ENCODE data around the gene LPAR2. TPM values are rescaled to one million over a fixed set of nuclear protein-coding genes. Genes with fewer than 3 reads are reported as not detected.

LPAR2 gene
- total RNA-seq, 1 donor from 2014 or later, result 0.51 TPM

DNA sequence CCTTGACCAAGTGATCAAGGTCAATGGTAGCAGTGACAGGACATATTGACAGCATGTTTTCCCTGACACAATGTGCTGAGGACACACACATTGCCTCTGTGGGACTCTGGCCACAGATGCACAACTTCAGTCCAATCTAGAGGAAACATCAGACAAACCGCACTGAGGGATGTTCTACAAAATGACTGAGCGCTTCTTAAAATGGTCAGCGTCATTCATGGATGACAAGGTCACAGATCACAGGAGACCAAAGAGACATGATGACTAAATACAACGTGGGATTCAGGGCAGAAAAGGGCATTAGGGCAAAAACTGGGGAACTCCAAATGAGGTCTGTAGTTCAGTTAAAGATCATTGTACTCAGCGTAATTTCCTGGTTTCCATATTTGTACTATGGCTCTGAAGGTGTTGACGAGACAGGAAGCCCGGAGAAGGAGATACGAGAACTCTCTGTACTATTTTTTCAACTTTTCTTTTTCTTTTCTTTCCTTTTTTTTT lies 30.2 kb downstream of the LPAR2 start:
- peak; percentile 11 for DNase-seq (ENCODE audit: low read depth in 2 of 2)

DNA sequence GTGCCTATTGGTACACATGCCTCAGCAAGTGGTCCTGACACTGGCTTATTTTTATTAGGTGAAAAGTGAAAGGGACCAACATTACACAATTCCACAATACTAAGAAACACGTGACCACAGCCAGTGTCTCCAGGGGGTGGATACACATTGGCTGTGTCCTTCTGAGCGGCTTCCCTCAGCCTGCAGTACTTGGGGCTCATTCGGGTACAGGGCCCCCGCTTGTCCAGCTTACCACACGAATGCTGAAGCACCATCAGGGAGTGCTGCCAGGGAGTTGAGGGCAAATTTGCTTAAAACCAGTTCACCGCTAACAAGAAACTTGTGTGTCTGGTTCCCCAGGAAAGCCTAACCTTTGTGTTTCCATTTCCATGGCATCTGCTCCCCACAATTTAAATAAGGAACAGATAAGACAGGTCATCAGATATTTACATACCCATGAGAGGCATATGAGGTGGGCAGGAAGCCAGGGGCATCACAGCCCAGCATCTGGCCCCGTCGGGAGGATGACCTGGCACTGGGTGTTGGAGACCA lies 32.8 kb downstream of the LPAR2 start:
- DNase-seq (ENCODE audit: low read depth in 2 of 2), result no peak

DNA sequence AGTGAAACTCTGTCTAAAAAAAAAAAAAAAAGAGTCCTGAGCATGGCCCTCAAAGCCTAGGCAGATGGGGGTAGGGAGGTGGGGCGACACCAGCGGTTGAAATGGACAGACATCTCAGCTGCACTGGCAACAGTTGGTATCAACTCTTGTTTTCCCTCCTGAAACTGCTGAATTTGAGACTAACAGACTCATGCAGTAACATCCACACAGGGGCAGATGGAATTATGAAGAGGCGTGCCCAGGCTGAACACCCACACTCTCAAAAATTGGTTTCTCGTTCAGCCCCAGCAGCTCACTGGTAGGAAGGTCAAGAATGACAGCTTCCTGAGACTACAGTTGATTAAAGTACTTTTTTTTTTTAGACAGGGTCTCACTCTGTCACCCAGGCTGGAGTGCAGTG lies 33.6 kb downstream of the LPAR2 start:
- no peak for DNase-seq (ENCODE audit: low read depth in 2 of 2)

DNA sequence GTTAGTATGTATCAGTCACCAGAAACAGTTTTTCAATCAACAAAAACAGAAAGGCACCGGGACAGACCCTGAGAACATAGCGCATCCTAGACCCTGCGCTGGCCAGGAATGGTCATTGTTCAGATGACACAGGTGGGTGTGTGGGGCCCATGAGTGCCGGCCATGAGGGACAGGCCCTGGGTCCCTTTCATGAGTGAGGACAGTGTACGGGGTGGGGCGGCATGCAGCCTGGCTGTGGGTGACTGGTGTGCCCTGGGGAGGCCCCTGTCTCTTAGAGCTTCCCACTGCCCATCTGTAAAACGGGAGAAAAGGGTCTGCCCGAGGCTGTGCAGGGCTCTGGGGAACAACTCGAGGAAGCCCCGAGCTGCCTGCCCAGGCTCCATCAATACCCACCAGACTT lies 35.3 kb downstream of the LPAR2 start:
- no peak for DNase-seq (ENCODE audit: low read depth in 2 of 2)

DNA sequence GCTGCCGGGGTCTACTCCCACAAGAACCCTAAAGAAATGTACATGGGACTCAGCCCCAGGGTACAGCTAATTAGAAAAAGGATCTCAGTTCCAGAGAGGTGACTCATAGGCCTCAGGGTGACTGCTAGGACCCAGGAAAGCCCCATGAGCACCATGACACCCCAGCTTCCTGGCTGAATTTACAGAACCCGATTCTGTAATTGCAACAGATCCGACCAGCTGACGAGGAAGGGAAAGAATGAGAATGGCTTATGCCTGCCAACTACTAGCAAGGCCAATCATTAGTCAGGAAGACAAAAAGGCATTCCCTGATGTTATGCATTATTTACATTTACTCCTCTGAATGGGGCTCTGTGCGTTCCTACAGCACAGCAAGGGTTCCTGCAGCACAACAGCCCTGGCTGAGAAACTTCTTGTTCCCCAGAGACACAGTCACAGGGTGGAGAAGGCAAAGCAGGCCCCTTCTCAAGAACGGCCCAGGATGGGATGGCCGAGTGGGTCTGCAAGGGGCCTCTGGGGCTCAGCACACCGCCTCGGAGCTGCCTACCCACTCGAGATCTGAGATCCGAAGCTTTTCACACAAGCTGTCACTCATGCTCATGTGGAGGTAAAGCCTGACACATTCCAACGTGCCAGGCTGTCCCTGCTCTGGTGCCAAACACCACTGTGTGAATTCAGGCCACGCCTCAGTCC lies 36.7 kb downstream of the LPAR2 start:
- DNase-seq (ENCODE audit: low read depth in 2 of 2), result no peak

DNA sequence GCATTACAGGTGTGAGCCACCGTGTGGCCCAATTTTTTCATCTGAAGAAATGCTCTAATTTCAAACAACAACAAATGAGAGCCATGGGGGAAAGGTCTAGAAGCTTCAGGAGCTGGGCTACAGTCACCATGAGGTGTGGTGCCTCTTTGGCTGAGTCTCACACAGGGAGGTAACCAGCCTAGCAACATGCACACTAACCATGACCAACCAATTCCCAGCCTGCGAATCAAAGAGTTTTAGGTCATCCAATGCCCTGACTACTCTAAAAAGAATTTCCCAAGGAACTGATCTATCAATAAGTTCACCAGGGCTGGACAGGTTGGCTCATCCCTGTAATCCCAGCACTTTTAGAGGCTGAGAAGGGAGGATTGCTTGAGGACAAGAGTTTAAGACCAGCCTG lies 39.5 kb downstream of the LPAR2 start:
- no peak for DNase-seq (ENCODE audit: low read depth in 2 of 2)

DNA sequence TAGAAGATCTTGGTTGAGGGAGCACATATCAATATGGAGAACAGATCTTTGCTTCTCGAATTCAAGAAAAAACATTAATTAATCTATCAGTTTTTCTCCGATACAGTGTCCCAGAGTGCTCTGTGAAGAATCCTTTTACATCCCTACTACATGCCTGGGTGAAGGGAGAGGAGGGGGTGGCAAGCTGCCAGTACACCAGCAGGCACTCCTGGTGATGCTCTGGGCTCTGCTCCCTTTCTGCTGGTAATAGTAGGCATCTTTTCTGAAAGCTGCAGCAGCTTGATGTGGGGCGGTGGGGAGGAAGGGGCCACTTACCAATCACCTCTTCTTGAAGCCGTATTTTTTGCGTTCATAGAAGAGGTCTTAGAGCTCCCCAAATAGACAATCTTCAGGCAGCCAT lies 40.2 kb downstream of the LPAR2 start:
- DNase-seq (ENCODE audit: low read depth in 2 of 2), result no peak

DNA sequence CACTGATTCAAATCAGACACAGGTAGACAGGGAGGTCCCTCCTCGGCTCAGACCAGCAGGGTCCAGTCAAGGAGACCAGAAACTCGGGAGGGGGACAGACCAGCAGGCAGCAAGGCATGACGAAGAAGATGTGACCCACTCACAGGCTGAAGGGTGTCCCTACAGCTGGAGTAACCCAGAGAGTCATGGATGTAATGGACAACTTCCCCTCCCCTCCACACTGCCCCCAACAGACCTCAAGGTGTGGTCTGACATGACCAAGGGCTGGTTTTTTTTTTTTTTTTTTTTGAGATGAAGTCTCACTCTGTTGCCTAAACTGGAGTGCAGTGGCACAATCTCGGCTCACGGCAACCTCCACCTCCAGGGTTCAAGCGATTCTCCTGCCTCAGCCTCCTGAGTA lies 43.7 kb downstream of the LPAR2 start:
- no peak for DNase-seq (ENCODE audit: low read depth in 2 of 2)

DNA sequence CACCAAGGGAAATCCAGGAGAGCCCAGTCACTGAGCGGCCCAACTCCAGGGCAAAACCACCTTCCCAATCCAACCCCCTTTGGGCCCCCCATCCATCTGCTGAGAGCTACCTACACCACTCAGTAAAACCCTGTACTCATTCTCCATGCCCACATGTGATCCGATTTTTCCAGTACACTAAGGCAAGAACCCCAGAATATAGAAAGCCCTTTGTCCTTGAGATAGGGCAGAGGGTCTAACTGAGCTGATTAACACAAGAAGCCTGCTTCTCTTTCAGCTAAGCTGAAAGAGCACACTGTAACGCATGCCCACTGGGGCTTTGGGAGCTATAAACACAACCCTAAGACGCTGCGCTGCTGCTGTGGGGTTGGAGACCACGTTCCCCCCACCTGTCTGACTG lies 45.5 kb downstream of the LPAR2 start:
- no peak for DNase-seq (ENCODE audit: low read depth in 2 of 2)

DNA sequence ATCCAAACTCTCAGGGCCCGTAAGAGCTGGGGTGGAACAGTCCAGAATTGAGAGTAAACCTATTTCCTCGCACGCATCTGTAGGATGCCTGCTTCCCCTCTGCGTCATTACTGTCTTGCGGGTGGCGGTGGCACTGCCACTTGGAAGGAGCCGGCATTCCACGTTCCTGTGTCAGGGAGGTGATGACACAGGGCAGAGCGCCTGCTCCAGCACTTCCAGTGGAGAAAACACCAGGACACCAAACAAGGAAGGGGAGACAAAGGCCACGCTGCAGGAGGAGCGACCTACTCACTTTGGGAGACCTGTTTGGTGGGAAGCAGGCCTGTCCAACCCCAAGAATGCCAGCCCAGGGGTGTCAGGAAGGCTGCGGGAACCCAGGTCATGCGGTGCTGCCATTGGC lies 46.6 kb downstream of the LPAR2 start:
- no peak for DNase-seq (ENCODE audit: low read depth in 2 of 2)

DNA sequence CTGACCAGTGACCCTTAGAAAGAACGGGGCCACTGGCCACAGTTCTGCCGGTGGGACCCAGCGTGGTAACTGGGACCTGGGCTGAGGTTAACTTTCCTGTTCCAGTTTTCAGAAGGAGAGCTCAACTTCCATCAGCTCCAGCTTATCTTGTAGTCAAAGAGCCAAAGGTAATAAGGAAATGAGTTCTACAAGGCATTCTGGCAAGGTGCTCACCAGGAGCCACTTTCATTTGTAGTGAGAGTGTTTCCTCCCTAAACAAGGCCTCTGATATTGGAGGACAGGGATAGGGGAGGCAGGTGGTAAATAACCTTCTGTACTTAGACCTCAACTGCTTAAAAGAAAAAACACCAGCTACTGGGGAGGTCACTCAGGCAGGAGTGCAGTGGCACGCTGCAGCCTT lies 47.6 kb downstream of the LPAR2 start:
- no peak for DNase-seq (ENCODE audit: low read depth in 2 of 2)

DNA sequence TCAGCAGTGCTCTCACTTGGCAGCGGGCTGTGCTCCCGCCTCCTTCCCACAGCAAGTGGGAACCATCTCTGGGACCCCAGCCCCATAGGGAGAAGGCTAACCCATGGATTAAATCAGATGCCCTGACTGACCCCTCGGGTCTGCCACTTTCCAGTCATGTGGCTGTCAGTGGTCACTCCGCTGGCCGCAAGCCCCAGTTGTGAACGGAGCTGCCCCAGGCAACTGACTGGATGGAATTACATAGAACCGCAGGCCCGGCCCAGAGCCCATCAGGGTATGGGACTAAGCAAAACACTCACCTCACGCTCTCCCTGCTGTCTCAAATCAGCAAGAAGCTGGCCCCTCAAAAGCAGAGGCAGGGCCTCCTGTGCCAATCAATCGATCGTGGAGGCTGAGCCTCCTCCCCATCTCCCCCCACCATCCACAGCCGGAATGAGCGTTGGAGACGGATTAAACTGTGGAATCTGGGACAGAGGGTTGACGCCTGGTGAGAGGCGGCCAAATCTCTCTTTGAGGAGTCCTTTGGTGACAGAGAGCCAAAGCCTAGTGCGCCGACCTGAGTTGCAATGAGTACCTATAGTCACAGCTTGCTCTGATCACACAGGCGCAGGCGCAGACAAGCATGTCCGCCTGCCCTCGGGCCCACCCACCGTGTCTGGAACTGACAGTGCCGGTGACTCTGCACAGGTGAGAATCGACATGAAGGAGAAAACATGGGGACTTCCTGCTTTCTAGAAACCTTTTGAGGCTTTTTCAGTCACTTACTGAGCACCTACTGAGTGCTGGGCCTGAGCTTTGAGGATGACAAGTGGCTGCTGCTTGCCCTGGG lies 48.3 kb downstream of the LPAR2 start:
- DNase-seq (ENCODE audit: low read depth in 2 of 2), result no peak

DNA sequence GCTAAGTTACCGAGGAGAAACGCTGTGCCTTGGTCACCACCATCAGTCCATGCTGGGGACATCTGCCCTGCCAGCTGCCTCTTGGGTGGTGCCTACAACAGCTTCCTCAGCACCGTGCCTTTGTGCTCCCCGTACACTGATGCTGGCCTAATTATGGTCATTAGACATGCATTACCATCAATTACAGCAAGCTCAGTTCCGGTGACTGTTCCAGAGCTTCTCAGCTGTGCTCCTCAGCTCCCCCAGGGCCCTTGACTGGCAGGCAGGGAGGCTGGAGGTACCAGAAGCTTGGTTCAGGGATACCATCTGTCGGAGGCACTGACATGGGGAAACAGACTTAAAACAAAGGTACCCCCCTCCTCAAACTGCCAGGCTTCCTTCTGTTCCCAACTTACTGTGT lies 49.8 kb downstream of the LPAR2 start:
- no peak for DNase-seq (ENCODE audit: low read depth in 2 of 2)

DNA sequence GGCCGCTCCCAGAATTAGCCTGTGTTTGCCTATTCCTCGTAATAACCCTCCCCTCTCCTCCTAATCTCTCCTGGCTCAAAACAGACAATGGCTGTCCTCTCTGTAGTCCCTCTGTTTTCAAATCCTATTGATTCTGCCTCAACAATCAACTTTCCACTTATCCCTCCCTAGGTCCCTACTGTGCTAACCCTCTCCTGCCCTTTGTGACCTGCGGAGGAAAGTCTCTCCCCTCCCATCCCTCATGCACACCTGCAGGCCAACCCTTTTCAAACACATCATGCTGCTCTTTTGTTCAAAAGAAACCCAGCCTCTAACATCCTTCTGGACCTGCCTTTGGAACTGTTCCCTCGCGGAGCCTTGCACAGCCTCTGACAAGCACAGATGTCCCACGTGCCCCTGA lies 52.6 kb downstream of the LPAR2 start:
- no peak for DNase-seq (ENCODE audit: low read depth in 2 of 2)

Other genes starting within 250 kb of the LPAR2 start
- gene GATAD2A, start 222.5 kb downstream of the LPAR2 start, total RNA-seq, result 33.1 and 43.7 TPM in 2 replicates
- 0.26 and 0.89 TPM in 2 replicates for gene TSSK6, start 112.7 kb downstream of the LPAR2 start, total RNA-seq
- 221 and 250 TPM in 2 replicates for gene NDUFA13, start 112.0 kb downstream of the LPAR2 start, total RNA-seq
- gene YJEFN3, start 99.3 kb downstream of the LPAR2 start, total RNA-seq, result 0.25 and 0.26 TPM in 2 replicates
- under 0.01 TPM in 2 replicates for gene CILP2, start 90.0 kb downstream of the LPAR2 start, total RNA-seq
- 0.13 TPM in 1 of 2 replicates, not detected in the other for gene PBX4, start 9.5 kb downstream of the LPAR2 start, total RNA-seq
- 3.7 and 8.0 TPM in 2 replicates for gene GMIP, start 15.4 kb upstream of the LPAR2 start, total RNA-seq
- 14.0 and 25.7 TPM in 2 replicates for gene ATP13A1, start 35.5 kb upstream of the LPAR2 start, total RNA-seq
- gene ZNF101, start 40.6 kb upstream of the LPAR2 start, total RNA-seq, result 9.8 and 10.1 TPM in 2 replicates
- 2.8 and 3.8 TPM in 2 replicates for gene ZNF14, start 104.9 kb upstream of the LPAR2 start, total RNA-seq
- 5.5 and 9.7 TPM in 2 replicates for gene ZNF506, start 193.5 kb upstream of the LPAR2 start, total RNA-seq
- gene ZNF253, start 237.7 kb upstream of the LPAR2 start, total RNA-seq, result 2.4 and 3.7 TPM in 2 replicates